ENCODE data around the gene GCLC. TPM values are rescaled to one million over a fixed set of nuclear protein-coding genes. Genes with fewer than 3 reads are reported as not detected.
"Not testable (repeated sequence)": the region's sequence is repeated elsewhere in the genome, so short reads cannot be mapped to it uniquely, and the experiment has no call there.

Gene GCLC
- polyA plus RNA-seq, 3 donors from 2014 or later = 11.4 to 26.1 (median 20.7) TPM

DNA sequence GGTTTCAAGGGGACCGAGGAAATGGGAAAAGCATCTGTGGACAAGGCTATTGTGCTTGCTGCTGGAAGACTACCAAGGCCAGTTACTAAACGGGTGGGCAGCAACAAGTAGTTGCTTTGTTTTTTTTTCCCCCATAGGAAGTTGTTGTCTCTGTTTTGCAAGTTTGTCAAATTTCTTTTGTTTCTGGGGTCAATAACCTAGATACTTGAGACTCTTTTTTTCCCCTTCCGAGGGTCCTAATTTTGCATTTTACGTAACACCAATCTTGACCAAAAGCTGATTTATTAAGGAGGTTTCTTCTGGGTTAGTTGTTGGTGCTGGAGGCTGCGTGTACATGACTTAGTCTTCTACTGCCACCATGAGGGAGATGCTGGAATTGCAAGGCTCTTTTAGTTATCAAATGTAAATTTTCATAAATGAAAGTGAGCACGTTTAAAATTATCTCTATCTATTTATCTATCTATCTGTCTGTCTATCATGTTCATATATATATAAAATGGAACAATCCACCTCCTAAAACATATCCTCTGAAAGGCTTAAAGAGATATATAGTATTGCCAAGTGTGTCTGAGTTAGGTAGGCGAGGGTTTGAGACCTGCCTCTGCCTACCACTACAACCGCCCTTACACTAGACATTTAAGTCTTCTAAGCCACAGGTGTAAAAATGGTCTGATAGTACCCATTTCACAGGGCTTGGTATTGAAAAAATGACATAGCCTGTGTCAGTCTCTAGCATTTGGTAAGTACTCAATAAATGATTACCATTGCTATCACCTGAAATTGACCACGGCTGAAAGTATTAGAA is 60.2 kb downstream of the GCLC start:
- Mint-ChIP-seq H3K4me3 (no peak overlapping the region), H3K27me3 (ENCODE audit: low read depth in 3 of 3) (peaks cover 1 to 19% (median 13%) of the 10 kb centered on the region in 3 donors), H3K27ac (no peak overlapping the region), H3K9me3 (no peaks in the 10 kb centered on the region), H3K36me3 (no peaks in the 10 kb centered on the region), H3K4me1 (no peaks in the 10 kb centered on the region)
- peak; percentile 55 to 67 (median 64) for DNase-seq

- H3K27ac Mint-ChIP-seq = no peak overlapping the region
These were observed 61.2 kb downstream of the GCLC start for GRCh38 chr6:53483423-53484353.

DNA sequence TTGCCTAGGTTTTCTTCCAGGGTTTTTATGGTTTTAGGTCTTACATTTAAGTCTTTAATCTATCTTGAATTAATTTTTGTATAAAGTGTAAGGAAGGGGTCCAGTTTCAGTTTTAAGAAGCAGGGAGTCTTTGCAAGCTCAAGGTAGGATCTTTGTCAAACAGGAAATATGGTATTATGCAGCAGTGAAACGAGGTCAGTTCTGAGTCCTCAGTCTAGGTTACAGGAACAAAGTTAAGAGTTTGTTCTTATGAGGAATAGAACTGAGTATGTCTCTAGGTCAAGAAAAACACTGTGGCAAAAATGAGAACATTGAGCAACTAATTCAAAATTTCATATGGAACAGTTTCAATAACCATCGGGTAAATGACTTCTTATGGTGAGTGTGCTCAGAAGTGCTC is 63.6 kb downstream of the GCLC start:
- Mint-ChIP-seq H3K4me1 (no peaks in the 10 kb centered on the region), H3K36me3 (no peaks in the 10 kb centered on the region), H3K27ac (no peak overlapping the region), H3K4me3 (no peak overlapping the region), H3K27me3 (ENCODE audit: low read depth in 3 of 3) (peaks cover 1 to 11% (median 10%) of the 10 kb centered on the region in 3 donors), H3K9me3 (no peaks in the 10 kb centered on the region)
- no peak for DNase-seq

More at GRCh38 chr6:53483423-53484353, 61.2 kb downstream of the GCLC start:
- DNase-seq = no peak
- H3K4me3 Mint-ChIP-seq = no peak overlapping the region
- H3K4me1 Mint-ChIP-seq = no peaks in the 10 kb centered on the region
- no peaks in the 10 kb centered on the region for H3K9me3 Mint-ChIP-seq
- H3K36me3 Mint-ChIP-seq = no peaks in the 10 kb centered on the region
- H3K27me3 Mint-ChIP-seq (ENCODE audit: low read depth in 3 of 3) = peaks cover 1 to 17% (median 13%) of the 10 kb centered on the region in 3 donors

GRCh38 chr6:53480774-53481173 is 64.1 kb downstream of the GCLC start:
- H3K9me3 Mint-ChIP-seq, DNase-seq, H3K4me1 Mint-ChIP-seq, H3K27ac Mint-ChIP-seq, H3K4me3 Mint-ChIP-seq, H3K36me3 Mint-ChIP-seq: not testable (repeated sequence)
- peaks cover 1 to 10% (median 9%) of the 10 kb centered on the region in 3 donors for H3K27me3 Mint-ChIP-seq (ENCODE audit: low read depth in 3 of 3)

- H3K9me3 Mint-ChIP-seq = no peaks in the 10 kb centered on the region
- no peak overlapping the region for H3K27ac Mint-ChIP-seq
- no peak for DNase-seq
- peaks cover 1 to 9% (median 8%) of the 10 kb centered on the region in 3 donors for H3K27me3 Mint-ChIP-seq (ENCODE audit: low read depth in 3 of 3)
- H3K36me3 Mint-ChIP-seq = no peaks in the 10 kb centered on the region
- no peak overlapping the region for H3K4me3 Mint-ChIP-seq
- H3K4me1 Mint-ChIP-seq = no peaks in the 10 kb centered on the region
These were observed 65.0 kb downstream of the GCLC start for GRCh38 chr6:53479871-53480270.

DNA sequence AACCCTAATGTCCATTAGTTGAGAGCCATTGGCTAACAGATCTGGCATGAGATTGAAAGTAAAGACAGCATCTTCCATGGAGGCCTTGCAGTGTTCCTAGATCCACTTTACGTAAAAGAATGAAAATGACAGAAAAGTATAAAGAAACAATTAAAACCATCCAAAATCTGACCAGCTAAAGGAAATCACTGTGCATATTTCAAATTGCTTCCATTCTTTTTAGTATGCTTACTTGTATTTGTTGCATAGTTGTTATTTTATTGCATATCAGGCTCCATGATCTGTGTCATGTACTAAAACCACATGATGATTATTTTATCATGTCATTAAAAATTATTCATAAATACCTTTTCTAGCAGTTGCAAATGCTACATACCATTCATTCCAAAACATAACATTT is 67.9 kb downstream of the GCLC start:
- H3K9me3 Mint-ChIP-seq = no peaks in the 10 kb centered on the region
- no peaks in the 10 kb centered on the region for H3K4me1 Mint-ChIP-seq
- no peak overlapping the region for H3K4me3 Mint-ChIP-seq
- no peaks in the 10 kb centered on the region for H3K36me3 Mint-ChIP-seq
- peaks cover 0 to 6% (median 3%) of the 10 kb centered on the region in 3 donors for H3K27me3 Mint-ChIP-seq (ENCODE audit: low read depth in 3 of 3)
- DNase-seq = no peak
- no peak overlapping the region for H3K27ac Mint-ChIP-seq

- Mint-ChIP-seq H3K36me3 (no peaks in the 10 kb centered on the region), H3K9me3 (no peaks in the 10 kb centered on the region), H3K27me3 (ENCODE audit: low read depth in 3 of 3) (peaks cover 0 to 5% (median 0%) of the 10 kb centered on the region in 3 donors), H3K4me3 (no peak overlapping the region), H3K4me1 (no peaks in the 10 kb centered on the region), H3K27ac (no peak overlapping the region)
- no peak for DNase-seq
These were observed 70.9 kb downstream of the GCLC start for GRCh38 chr6:53474010-53474409.

DNA sequence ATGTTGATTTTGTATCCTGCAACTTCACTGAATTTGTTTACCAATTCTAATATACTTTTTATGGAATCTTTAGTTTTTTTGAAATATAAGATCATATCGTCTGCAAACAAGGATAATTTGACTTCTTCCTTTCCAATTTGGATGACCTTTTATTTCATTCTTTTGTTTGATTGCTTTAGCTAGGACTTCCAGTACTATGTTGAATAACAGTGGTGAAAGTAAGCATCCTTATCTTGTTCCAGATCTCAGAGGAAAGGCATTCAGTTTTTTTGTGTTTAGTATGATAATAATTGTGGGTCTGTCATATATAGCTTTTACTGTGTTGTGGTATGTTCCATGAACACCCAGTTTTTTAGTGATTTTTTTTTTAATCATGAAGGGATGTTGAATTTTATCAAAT is 75.7 kb downstream of the GCLC start:
- Mint-ChIP-seq H3K27ac (no peak overlapping the region), H3K36me3 (no peaks in the 10 kb centered on the region), H3K4me3 (no peak overlapping the region), H3K4me1 (no peaks in the 10 kb centered on the region), H3K27me3 (ENCODE audit: low read depth in 3 of 3) (peaks cover 0 to 8% (median 0%) of the 10 kb centered on the region in 3 donors), H3K9me3 (no peaks in the 10 kb centered on the region)
- DNase-seq = no peak

DNA sequence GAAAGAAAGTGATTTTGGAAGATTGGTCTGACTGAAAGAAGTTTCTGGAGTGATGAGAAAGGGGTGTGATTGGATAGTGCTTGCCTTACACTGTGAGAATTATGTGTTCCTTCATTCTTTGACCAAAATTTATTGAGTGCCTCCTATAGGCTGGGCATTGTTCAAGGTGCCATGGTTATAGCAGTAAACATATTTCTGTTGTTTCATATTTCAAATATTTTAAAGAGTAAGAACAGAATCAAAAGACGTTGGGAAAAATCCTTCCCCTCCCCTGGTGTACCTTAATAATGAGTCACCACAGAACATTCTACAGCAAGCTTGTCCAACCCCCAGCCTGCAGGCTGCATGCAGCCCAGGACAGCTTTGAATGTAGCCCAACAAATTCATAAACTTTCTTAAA is 78.6 kb downstream of the GCLC start:
- Mint-ChIP-seq H3K4me1 (no peaks in the 10 kb centered on the region), H3K36me3 (no peaks in the 10 kb centered on the region), H3K27ac (no peak overlapping the region), H3K9me3 (no peaks in the 10 kb centered on the region), H3K4me3 (no peak overlapping the region), H3K27me3 (ENCODE audit: low read depth in 3 of 3) (peaks cover 0 to 8% (median 0%) of the 10 kb centered on the region in 3 donors)
- DNase-seq = no peak

- H3K4me1 Mint-ChIP-seq = no peaks in the 10 kb centered on the region
- H3K27ac Mint-ChIP-seq = no peak overlapping the region
These were observed 79.2 kb downstream of the GCLC start for GRCh38 chr6:53465732-53466131.

GRCh38 chr6:53464927-53465460 is 79.9 kb downstream of the GCLC start:
- H3K36me3 Mint-ChIP-seq = no peaks in the 10 kb centered on the region
- H3K4me3 Mint-ChIP-seq = no peak overlapping the region
- H3K9me3 Mint-ChIP-seq = no peaks in the 10 kb centered on the region
- DNase-seq = no peak
- peaks cover 0 to 3% (median 0%) of the 10 kb centered on the region in 3 donors for H3K27me3 Mint-ChIP-seq (ENCODE audit: low read depth in 3 of 3)
- H3K27ac Mint-ChIP-seq = no peak overlapping the region
- H3K4me1 Mint-ChIP-seq = no peaks in the 10 kb centered on the region

More at GRCh38 chr6:53465732-53466131, 79.2 kb downstream of the GCLC start:
- H3K36me3 Mint-ChIP-seq = no peaks in the 10 kb centered on the region
- no peaks in the 10 kb centered on the region for H3K9me3 Mint-ChIP-seq
- H3K27me3 Mint-ChIP-seq (ENCODE audit: low read depth in 3 of 3) = peaks cover 0 to 8% (median 0%) of the 10 kb centered on the region in 3 donors
- no peak for DNase-seq
- H3K4me3 Mint-ChIP-seq = no peak overlapping the region

DNA sequence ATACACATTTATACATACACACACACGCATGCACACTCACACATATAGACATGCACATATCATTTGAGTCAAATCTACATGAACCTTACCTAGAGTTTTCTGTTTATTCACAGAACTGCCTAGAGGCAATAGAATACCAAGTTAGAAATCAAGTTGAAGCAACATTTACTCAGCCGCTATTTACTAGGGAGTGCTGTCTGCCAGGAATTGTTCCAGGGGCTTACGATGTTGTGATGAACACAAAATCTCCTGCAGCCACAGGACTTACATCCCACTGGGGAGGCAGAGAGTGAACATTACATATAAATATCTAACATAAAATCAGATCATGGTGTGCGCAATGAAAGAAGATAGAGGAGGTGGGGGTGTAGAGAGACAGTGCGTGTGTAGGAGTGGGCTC is 80.4 kb downstream of the GCLC start:
- peaks cover 0 to 3% (median 0%) of the 10 kb centered on the region in 3 donors for H3K27me3 Mint-ChIP-seq (ENCODE audit: low read depth in 3 of 3)
- no peaks in the 10 kb centered on the region for H3K36me3 Mint-ChIP-seq
- H3K27ac Mint-ChIP-seq = no peak overlapping the region
- H3K9me3 Mint-ChIP-seq = no peaks in the 10 kb centered on the region
- no peak for DNase-seq
- no peak overlapping the region for H3K4me3 Mint-ChIP-seq
- H3K4me1 Mint-ChIP-seq = no peaks in the 10 kb centered on the region

- no peak overlapping the region for H3K4me3 Mint-ChIP-seq
- peaks cover 0 to 3% (median 0%) of the 10 kb centered on the region in 3 donors for H3K27me3 Mint-ChIP-seq (ENCODE audit: low read depth in 3 of 3)
- no peaks in the 10 kb centered on the region for H3K4me1 Mint-ChIP-seq
- H3K9me3 Mint-ChIP-seq = no peaks in the 10 kb centered on the region
- no peak for DNase-seq
- H3K36me3 Mint-ChIP-seq = no peaks in the 10 kb centered on the region
- H3K27ac Mint-ChIP-seq = no peak overlapping the region
These were observed 83.2 kb downstream of the GCLC start for GRCh38 chr6:53461696-53462095.
